DOHH2 (cell line): ENCODE results near the gene GSAP.

ENCODE experiments used
- H3F3A ChIP-seq: fragments of 200-600 bp; sonication (generic), shearing (Covaris generic); 2 replicates; pipeline ENCODE4 v1.6.0; 2016; ENCODE audit warnings: antibody characterized with exemption, mild to moderate bottlenecking; ENCODE audit not compliant: control insufficient read depth, insufficient read depth
- H3K27ac ChIP-seq: fragments of 200-600 bp; sonication (generic); 2 replicates; pipeline ENCODE4 v1.5.1; 2014; ENCODE audit warnings: low read depth, mild to moderate bottlenecking, low read length, moderate library complexity
- H3K27me3 ChIP-seq: fragments of 200-600 bp; sonication (generic); 2 replicates; pipeline ENCODE4 v1.6.1; 2014; ENCODE audit warnings: mild to moderate bottlenecking, low read length, mixed read lengths; ENCODE audit not compliant: control insufficient read depth
- H3K36me3 ChIP-seq: fragments of 200-600 bp; sonication (generic); 2 replicates; pipeline ENCODE4 v1.6.1; 2014; ENCODE audit warnings: mild to moderate bottlenecking, low read length, moderate library complexity, mixed read lengths; ENCODE audit not compliant: control insufficient read depth
- H3K4me1 ChIP-seq: fragments of 200-600 bp; sonication (generic); 2 replicates; pipeline ENCODE4 v1.6.1; 2014; ENCODE audit warnings: mild to moderate bottlenecking, low read length, mixed read lengths; ENCODE audit not compliant: control insufficient read depth
- H3K4me2 ChIP-seq: fragments of 200-600 bp; sonication (generic); 2 replicates; pipeline ENCODE4 v1.6.0; 2014; ENCODE audit warnings: mild to moderate bottlenecking, low read length, moderate library complexity
- H3K4me3 ChIP-seq: fragments of 200-600 bp; sonication (generic); 2 replicates; pipeline ENCODE4 v1.5.1; 2014; ENCODE audit warnings: mild to moderate bottlenecking, low read length, mixed read lengths
- H3K79me2 ChIP-seq: fragments of 200-600 bp; sonication (generic); 2 replicates; pipeline ENCODE4 v1.6.1; 2014; ENCODE audit warnings: mild to moderate bottlenecking, low read length, mixed read lengths; ENCODE audit not compliant: control insufficient read depth
- H3K9me2 ChIP-seq: fragments of 200-600 bp; sonication (generic); replicated peaks from 2 replicates; pipeline ENCODE4 v1.6.1; 2014; ENCODE audit warnings: mild to moderate bottlenecking, low read length, mixed read lengths; ENCODE audit not compliant: control insufficient read depth
- H3K9me3 ChIP-seq: fragments of 200-600 bp; sonication (generic); 2 replicates; pipeline ENCODE4 v1.6.1; 2014; ENCODE audit warnings: antibody characterized with exemption, low read length, mixed read lengths; ENCODE audit not compliant: control insufficient read depth, insufficient read depth
- H4K20me1 ChIP-seq: fragments of 200-600 bp; sonication (generic); 2 replicates; pipeline ENCODE4 v1.6.0; 2014; ENCODE audit warnings: low read depth, mild to moderate bottlenecking, antibody characterized with exemption, low read length, moderate library complexity; ENCODE audit not compliant: control insufficient read depth, insufficient read depth
- EZH2phosphoT487 ChIP-seq: fragments of 200-600 bp; sonication (generic); IDR thresholded peaks from 2 replicates; pipeline ENCODE4 v1.6.1; 2017; ENCODE audit warnings: borderline replicate concordance, mild to moderate bottlenecking, antibody characterized with exemption, low read length, moderate library complexity, mixed read lengths
- TF ChIP-seq, protein P1 (sequence below): fragments of 200-600 bp; sonication (generic); IDR thresholded peaks from one replicate; pipeline ENCODE4 v1.5.1; 2014; ENCODE audit warnings: antibody characterized with exemption, mild to moderate bottlenecking, low read depth, low read length; ENCODE audit not compliant: poor library complexity, severe bottlenecking

Gene GSAP

DNA sequence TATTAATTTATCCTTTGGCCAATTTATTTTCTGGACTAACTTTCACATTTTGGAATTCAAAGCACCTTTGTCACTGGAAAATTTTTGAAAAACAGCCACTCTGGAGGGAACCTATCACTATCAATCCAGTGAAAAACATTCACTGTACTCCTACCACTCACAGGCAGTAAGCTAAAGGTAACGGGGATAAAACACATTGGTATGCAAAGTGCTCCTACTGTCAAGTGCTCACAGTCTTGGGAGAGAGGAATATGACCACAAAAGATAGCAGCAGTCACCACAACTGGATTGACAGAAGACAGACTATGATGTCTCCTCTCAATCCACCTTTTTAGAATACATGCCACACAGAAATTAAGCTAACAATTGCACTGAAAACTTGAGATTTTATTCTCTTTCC, 13.3 kb downstream of the GSAP start:
- Histone ChIP-seq H3K4me1 (no peaks in the 10 kb centered on the region), H3K27me3 (peaks cover 14% of the 10 kb centered on the region; the same call in 1 of the 2 replicates), H3K79me2 (no peaks in the 10 kb centered on the region), H3K27ac (no peak overlapping the region), H3K4me3 (no peak overlapping the region), H4K20me1 (no peaks in the 10 kb centered on the region), H3K36me3 (no peaks in the 10 kb centered on the region), H3K9me2 (no peaks in the 10 kb centered on the region), H3K4me2 (no peak overlapping the region), H3K9me3 (no peaks in the 10 kb centered on the region), H3F3A (no peaks in the 10 kb centered on the region)
- TF ChIP-seq EZH2phosphoT487, result no peak
- TF ChIP-seq, protein P1, sequence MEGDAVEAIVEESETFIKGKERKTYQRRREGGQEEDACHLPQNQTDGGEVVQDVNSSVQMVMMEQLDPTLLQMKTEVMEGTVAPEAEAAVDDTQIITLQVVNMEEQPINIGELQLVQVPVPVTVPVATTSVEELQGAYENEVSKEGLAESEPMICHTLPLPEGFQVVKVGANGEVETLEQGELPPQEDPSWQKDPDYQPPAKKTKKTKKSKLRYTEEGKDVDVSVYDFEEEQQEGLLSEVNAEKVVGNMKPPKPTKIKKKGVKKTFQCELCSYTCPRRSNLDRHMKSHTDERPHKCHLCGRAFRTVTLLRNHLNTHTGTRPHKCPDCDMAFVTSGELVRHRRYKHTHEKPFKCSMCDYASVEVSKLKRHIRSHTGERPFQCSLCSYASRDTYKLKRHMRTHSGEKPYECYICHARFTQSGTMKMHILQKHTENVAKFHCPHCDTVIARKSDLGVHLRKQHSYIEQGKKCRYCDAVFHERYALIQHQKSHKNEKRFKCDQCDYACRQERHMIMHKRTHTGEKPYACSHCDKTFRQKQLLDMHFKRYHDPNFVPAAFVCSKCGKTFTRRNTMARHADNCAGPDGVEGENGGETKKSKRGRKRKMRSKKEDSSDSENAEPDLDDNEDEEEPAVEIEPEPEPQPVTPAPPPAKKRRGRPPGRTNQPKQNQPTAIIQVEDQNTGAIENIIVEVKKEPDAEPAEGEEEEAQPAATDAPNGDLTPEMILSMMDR, result no peak

DNA sequence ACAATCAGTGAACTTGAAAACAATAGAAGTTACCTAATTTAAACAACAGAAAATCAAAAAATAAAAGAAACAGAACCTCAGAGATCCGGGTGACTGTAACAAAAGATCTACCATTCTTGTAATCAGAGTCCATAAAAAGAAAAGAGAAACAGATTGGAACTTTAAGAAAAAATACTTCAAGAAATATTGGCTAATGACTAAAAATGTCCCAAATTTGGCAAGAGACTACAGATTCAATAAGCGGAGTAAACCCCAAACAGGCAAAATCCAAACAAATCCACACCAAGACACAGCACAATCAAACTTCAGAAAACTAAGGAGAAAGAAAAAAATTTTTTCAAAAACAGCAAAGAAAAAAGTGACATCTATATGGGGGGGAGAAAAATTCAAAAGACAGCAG, 15.1 kb downstream of the GSAP start:
- no peak for TF ChIP-seq EZH2phosphoT487
- TF ChIP-seq, protein P1, result no peak
- Histone ChIP-seq H3K9me2 (no peaks in the 10 kb centered on the region), H3K27me3 (0 out of 2 replicates have a peak, but pooled peaks cover 9% of the 10 kb centered on the region), H3F3A (no peaks in the 10 kb centered on the region), H3K9me3 (no peaks in the 10 kb centered on the region), H3K4me2 (no peak overlapping the region), H3K27ac (no peak overlapping the region), H3K36me3 (no peaks in the 10 kb centered on the region), H4K20me1 (no peaks in the 10 kb centered on the region), H3K79me2 (no peaks in the 10 kb centered on the region), H3K4me3 (no peak overlapping the region), H3K4me1 (no peaks in the 10 kb centered on the region)

DNA sequence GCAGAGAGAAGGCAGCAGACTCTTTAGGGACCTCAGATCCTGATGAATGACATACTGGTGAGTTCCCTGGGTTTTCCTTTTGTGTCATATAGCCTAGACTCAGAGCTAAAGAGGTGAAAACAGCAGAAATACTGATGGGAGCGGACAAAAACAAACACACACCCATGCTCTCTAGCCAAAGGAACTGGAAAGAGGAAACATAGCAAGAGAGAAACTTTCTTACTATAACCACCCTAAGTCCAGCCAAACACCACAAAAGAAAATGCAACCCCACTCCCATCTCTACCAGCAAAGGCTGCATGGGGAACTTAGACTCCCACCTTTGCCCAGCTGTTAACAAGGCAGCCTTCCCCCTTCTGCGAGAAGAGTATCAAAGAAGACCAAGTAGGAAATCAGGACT, 16.3 kb downstream of the GSAP start:
- Histone ChIP-seq H3K27me3 (0 out of 2 replicates have a peak, but pooled peaks cover 9% of the 10 kb centered on the region), H3K79me2 (no peaks in the 10 kb centered on the region), H3K9me2 (no peaks in the 10 kb centered on the region), H3K27ac (no peak overlapping the region), H3K4me1 (no peaks in the 10 kb centered on the region), H4K20me1 (no peaks in the 10 kb centered on the region), H3K4me3 (no peak overlapping the region), H3K9me3 (no peaks in the 10 kb centered on the region), H3K4me2 (no peak overlapping the region), H3F3A (no peaks in the 10 kb centered on the region), H3K36me3 (no peaks in the 10 kb centered on the region)
- no peak for TF ChIP-seq EZH2phosphoT487

DNA sequence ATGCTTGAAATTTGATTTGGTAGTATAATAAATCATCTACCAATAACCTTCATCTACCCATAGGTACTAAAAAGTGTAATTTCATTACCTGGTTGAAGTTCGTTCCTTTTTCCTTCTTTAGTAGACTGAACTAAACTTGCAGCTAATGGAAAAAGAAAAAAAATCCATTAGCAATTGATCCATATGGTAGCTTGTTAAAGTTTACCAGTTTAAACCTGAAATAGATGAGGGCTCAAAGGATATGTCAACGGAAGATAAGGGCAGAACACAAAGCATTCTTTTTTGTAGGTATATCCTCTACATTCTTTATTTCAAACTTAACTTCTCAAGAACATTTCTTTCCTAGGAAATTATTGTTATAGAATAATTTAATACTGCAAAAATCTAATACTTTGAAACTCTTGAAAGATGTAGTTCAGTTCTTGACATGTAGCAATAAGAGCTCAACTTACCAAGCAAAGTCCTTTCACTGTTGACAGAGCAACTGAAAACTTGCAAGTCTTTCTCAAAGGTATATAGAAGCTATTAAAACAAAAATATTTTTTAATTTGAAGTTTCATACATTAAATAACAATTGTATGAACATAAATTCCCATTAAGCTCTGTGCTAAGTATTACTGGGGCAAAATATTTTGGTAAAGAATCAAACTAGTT, 19.1 kb downstream of the GSAP start:
- no peak for TF ChIP-seq EZH2phosphoT487
- TF ChIP-seq, protein P1, result no peak
- Histone ChIP-seq H3F3A (no peaks in the 10 kb centered on the region), H3K27ac (no peak overlapping the region), H3K27me3 (peaks cover 3% of the 10 kb centered on the region; the same call in 1 of the 2 replicates), H3K79me2 (no peaks in the 10 kb centered on the region), H3K4me2 (no peak overlapping the region), H3K9me3 (no peaks in the 10 kb centered on the region), H3K4me1 (no peaks in the 10 kb centered on the region), H3K4me3 (no peak overlapping the region), H3K9me2 (no peaks in the 10 kb centered on the region; the same call in 1 of the 2 replicates), H3K36me3 (no peaks in the 10 kb centered on the region), H4K20me1 (no peaks in the 10 kb centered on the region)
